SK-N-SH (cell line): ENCODE results near the gene PDE6A. TPM values are rescaled to one million over a fixed set of nuclear protein-coding genes. Genes with fewer than 3 reads are reported as not detected.

ENCODE experiments used
- CTCF ChIA-PET: fragments of 300-600, 350-600 bp; formaldehyde crosslinking; extraction: SDS; loops from one replicate; lab custom pipeline; 2021; lab: Yijun Ruan, JAX
- POLR2A ChIA-PET: fragments of 350-600 bp; sonication (Branson Sonifier 250); formaldehyde crosslinking; extraction: SDS; loops from one replicate; lab custom pipeline; 2020; ENCODE audit warnings: antibody characterized with exemption, inconsistent platforms; lab: Yijun Ruan, JAX
- DNase-seq: peaks from one replicate; pipeline ENCODE4 v3.0.0; 2012
- H2AFZ ChIP-seq: fragments of 200-600 bp; sonication (generic); 2 replicates; pipeline ENCODE4 v1.8.1; 2016; ENCODE audit warnings: antibody characterized with exemption, mild to moderate bottlenecking, low read depth
- H3F3A ChIP-seq: fragments of 200-600 bp; sonication (generic); replicated peaks from 2 replicates; pipeline ENCODE3; 2016; ENCODE audit warnings: antibody characterized with exemption, mild to moderate bottlenecking; ENCODE audit not compliant: insufficient read depth
- H3K27ac ChIP-seq, 2 experiments: fragments of 200-500 bp in 1 of 2; fragments of 200-600 bp in 1 of 2; sonication (Bioruptor generic) in 1 of 2; sonication (generic), shearing (Covaris generic) in 1 of 2; 2 replicates each; pipeline versions ENCODE4 v1.5.1 to v1.6.1; 2014 to 2016; ENCODE audit warnings: low read depth in 2 of 2, inconsistent platforms in 1 of 2, low read length in 1 of 2, mild to moderate bottlenecking in 1 of 2, mixed read lengths in 1 of 2
- H3K27me3 ChIP-seq: fragments of 200-600 bp; sonication (generic), shearing (Covaris generic); 2 replicates; pipeline ENCODE4 v1.6.1; 2016; ENCODE audit warnings: mixed run types; ENCODE audit not compliant: insufficient read depth
- H3K36me3 ChIP-seq, 2 experiments: fragments of 200-500 bp in 1 of 2; fragments of 200-600 bp in 1 of 2; sonication (Bioruptor generic) in 1 of 2; sonication (generic) in 1 of 2; replicated peaks in 1 of 2; 2 replicates each; pipeline versions ENCODE3 to v1.5.1; 2014 to 2016; ENCODE audit warnings: low read length in 1 of 2, mild to moderate bottlenecking in 1 of 2; ENCODE audit not compliant: insufficient read depth in 2 of 2, control insufficient read depth in 1 of 2
- H3K4me1 ChIP-seq, 2 experiments: fragments of 200-500 bp in 1 of 2; fragments of 200-600 bp in 1 of 2; sonication (Bioruptor generic) in 1 of 2; sonication (generic), shearing (Covaris generic) in 1 of 2; 2 replicates each; pipeline versions ENCODE4 v1.5.1 to v1.6.1; 2014 to 2016; ENCODE audit warnings: low read depth in 1 of 2, low read length in 1 of 2, mixed run types in 1 of 2; ENCODE audit not compliant: insufficient read depth in 2 of 2, control insufficient read depth in 1 of 2
- H3K4me2 ChIP-seq: fragments of 200-600 bp; sonication (generic), shearing (Covaris generic); 2 replicates; pipeline ENCODE4 v1.6.1; 2017; ENCODE audit warnings: mixed run types
- H3K4me3 ChIP-seq, 2 experiments: fragments of 200-500 bp in 1 of 2; fragments of 200-600 bp in 1 of 2; sonication (Bioruptor generic) in 1 of 2; sonication (generic), shearing (Covaris generic) in 1 of 2; 2 replicates each; pipeline versions ENCODE4 v1.5.1 to v1.8.1; 2014 to 2016; ENCODE audit warnings: low read depth in 2 of 2, inconsistent platforms in 1 of 2, low read length in 1 of 2, mild to moderate bottlenecking in 1 of 2, mixed read lengths in 1 of 2, moderate library complexity in 1 of 2
- H3K79me2 ChIP-seq: fragments of 200-600 bp; sonication (generic); 2 replicates; pipeline ENCODE4 v1.8.1; 2017; ENCODE audit warnings: mild to moderate bottlenecking; ENCODE audit not compliant: insufficient read depth
- H3K9ac ChIP-seq: fragments of 200-600 bp; sonication (generic); 2 replicates; pipeline ENCODE4 v1.6.1; 2017; ENCODE audit warnings: mixed run types
- H3K9me2 ChIP-seq: fragments of 200-600 bp; sonication (generic); 2 replicates; pipeline ENCODE4 v1.6.1; 2017; ENCODE audit warnings: mixed run types
- H3K9me3 ChIP-seq: fragments of 200-600 bp; sonication (generic); 2 replicates; pipeline ENCODE4 v1.6.1; 2017; ENCODE audit warnings: mixed run types, mild to moderate bottlenecking, moderate library complexity
- H4K20me1 ChIP-seq: fragments of 200-600 bp; sonication (generic); 2 replicates; pipeline ENCODE4 v1.6.1; 2017; ENCODE audit warnings: mild to moderate bottlenecking, mixed run types; ENCODE audit not compliant: insufficient read depth
- CHD2 ChIP-seq: fragments of 150-350 bp; IDR thresholded peaks from 2 replicates; pipeline ENCODE4 v1.6.1; 2018; ENCODE audit warnings: low read length; ENCODE audit not compliant: partially characterized antibody
- ELF1 ChIP-seq: IDR thresholded peaks from 2 replicates; pipeline ENCODE4 v1.4.0; 2012
- EP300 ChIP-seq, 2 experiments: IDR thresholded peaks; 2 replicates each; pipeline versions ENCODE4 v1.4.0 to v1.6.1; 2012; ENCODE audit warnings: borderline replicate concordance in 1 of 2, low read depth in 1 of 2, low read length in 1 of 2
- EZH2phosphoT487 ChIP-seq: fragments of 200-600 bp; sonication (generic); IDR thresholded peaks from 2 replicates; pipeline ENCODE4 v1.6.1; 2017; ENCODE audit warnings: low read depth, mixed run types, mild to moderate bottlenecking, antibody characterized with exemption, moderate library complexity, borderline replicate concordance
- FOXJ3 ChIP-seq: sonication (generic); formaldehyde crosslinking; IDR thresholded peaks from 2 replicates; pipeline ENCODE4 v1.5.1; 2020; ENCODE audit warnings: mild to moderate bottlenecking, missing genetic modification reagents
- FOXM1 ChIP-seq: IDR thresholded peaks from 2 replicates; pipeline ENCODE4 v1.4.0; 2012; ENCODE audit warnings: low read depth, mild to moderate bottlenecking
- GABPA ChIP-seq: IDR thresholded peaks from 2 replicates; pipeline ENCODE4 v1.4.0; 2012; ENCODE audit warnings: low read depth, mild to moderate bottlenecking
- JUND ChIP-seq: IDR thresholded peaks from 2 replicates; pipeline ENCODE4 v1.4.0; 2012
- NFIC ChIP-seq: IDR thresholded peaks from 2 replicates; pipeline ENCODE4 v1.4.0; 2012; ENCODE audit warnings: borderline replicate concordance
- NRF1 ChIP-seq: IDR thresholded peaks from 2 replicates; pipeline ENCODE4 v1.6.1; 2012; ENCODE audit warnings: low read depth, mild to moderate bottlenecking, low read length
- POLR2AphosphoS5 ChIP-seq: IDR thresholded peaks from 2 replicates; pipeline ENCODE4 v1.6.1; 2012; ENCODE audit warnings: low read depth, low read length
- RAD21 ChIP-seq: IDR thresholded peaks from 2 replicates; pipeline ENCODE4 v1.6.1; 2012; ENCODE audit warnings: mild to moderate bottlenecking, low read length
- RFX5 ChIP-seq: IDR thresholded peaks from 2 replicates; pipeline ENCODE4 v1.6.1; 2012; ENCODE audit warnings: mild to moderate bottlenecking, improper control_type of control experiment, low read length
- RXRA ChIP-seq: IDR thresholded peaks from 2 replicates; pipeline ENCODE4 v1.4.0; 2012; ENCODE audit warnings: low read depth, mild to moderate bottlenecking, borderline replicate concordance
- SIN3A ChIP-seq: IDR thresholded peaks from 2 replicates; pipeline ENCODE4 v1.6.1; 2012; ENCODE audit warnings: low read depth, mild to moderate bottlenecking, low read length, moderate library complexity, borderline replicate concordance
- TAF1 ChIP-seq: IDR thresholded peaks from 2 replicates; pipeline ENCODE4 v1.6.1; 2012; ENCODE audit warnings: low read depth, mild to moderate bottlenecking, low read length, moderate library complexity, borderline replicate concordance
- TCF12 ChIP-seq: IDR thresholded peaks from 2 replicates; pipeline ENCODE4 v1.4.0; 2012
- YY1 ChIP-seq: IDR thresholded peaks from 2 replicates; pipeline ENCODE4 v1.4.0; 2012; ENCODE audit warnings: low read depth, mild to moderate bottlenecking
- WGBS: methylation state at CpG from one replicate; pipeline ENCODE4 v1.1.6; 2017; ENCODE audit warnings: low lambda C conversion rate; 5-methylcytosine and 5-hydroxymethylcytosine counted together
- polyA plus RNA-seq, 3 experiments: library from polyadenylated mRNA; depleted of rRNA; stranded (reverse); fragments of >200 nt; gene quantifications; 2 replicates each; pipeline ENCODE4 v1.2.3, GENCODE V29; 2012
- TF ChIP-seq, protein P1 (sequence below): IDR thresholded peaks from 2 replicates; pipeline ENCODE4 v1.6.1; 2012; ENCODE audit warnings: mild to moderate bottlenecking, low read depth, low read length, moderate library complexity
- TF ChIP-seq, protein P2 (sequence below): fragments of 150-350 bp; IDR thresholded peaks from 2 replicates; pipeline ENCODE4 v1.6.1; 2017; ENCODE audit warnings: antibody characterized with exemption, low read length, low read depth, borderline replicate concordance

Gene PDE6A
- polyA plus RNA-seq, 1 of the 3 experiments (the other 2 are of a cell fraction): 0.05 TPM

DNA sequence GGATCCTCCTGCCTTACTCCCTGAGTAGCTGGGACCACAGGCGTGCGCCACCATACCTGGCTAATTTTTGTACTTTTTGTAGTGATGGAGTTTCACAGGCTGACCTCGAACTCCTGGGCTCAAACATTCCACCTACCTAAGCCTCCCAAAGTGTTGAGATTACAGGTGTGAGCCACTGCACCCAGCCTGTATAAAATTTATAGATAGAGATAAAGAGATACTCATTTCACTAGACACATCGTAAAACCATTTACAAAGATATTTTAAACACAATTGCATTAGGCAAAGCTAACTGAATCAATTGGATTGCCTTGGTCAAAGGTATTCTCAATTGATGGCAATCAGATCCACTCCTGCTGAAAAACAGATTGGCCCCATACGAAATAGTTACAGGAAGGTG, 52.0 kb downstream of the PDE6A start:
- Histone ChIP-seq H3K27ac (no peak overlapping the region), H3K4me2 (no peak overlapping the region), H3K4me3 (no peak overlapping the region), H4K20me1 (no peaks in the 10 kb centered on the region), H3F3A (peaks cover 8% of the 10 kb centered on the region), H3K79me2 (no peaks in the 10 kb centered on the region), H3K4me1 (peaks cover 3 to 10% of the 10 kb centered on the region in 2 experiments; a peak in 2 of 4 replicates), H3K27me3 (no peaks in the 10 kb centered on the region), H2AFZ (no peak overlapping the region), H3K36me3 (no peaks in the 10 kb centered on the region), H3K9ac (no peak overlapping the region), H3K9me2 (no peaks in the 10 kb centered on the region), H3K9me3 (no peaks in the 10 kb centered on the region)
- 84% methylated on average over 5 of the region's 5 CpGs for WGBS
- DNase-seq: no peak
- ChIA-PET CTCF (interaction anchor here (1.3 to 2.3 kb wide), 3 partner anchors 39 to 67 kb away, joined by 3 to 8 read pairs (median 6); no protein-coding TSS in a partner anchor), POLR2A (no interaction called here)
- no peak for TF ChIP-seq RXRA
- TF ChIP-seq POLR2AphosphoS5: no peak
- TF ChIP-seq CHD2: no peak
- TF ChIP-seq SIN3A: no peak
- no peak for TF ChIP-seq NFIC
- no peak for TF ChIP-seq RAD21
- TF ChIP-seq JUND: no peak
- no peak for TF ChIP-seq FOXM1
- TF ChIP-seq TAF1: no peak
- no peak for TF ChIP-seq FOXJ3 (CRISPR knock-in tag)
- TF ChIP-seq, protein P1, sequence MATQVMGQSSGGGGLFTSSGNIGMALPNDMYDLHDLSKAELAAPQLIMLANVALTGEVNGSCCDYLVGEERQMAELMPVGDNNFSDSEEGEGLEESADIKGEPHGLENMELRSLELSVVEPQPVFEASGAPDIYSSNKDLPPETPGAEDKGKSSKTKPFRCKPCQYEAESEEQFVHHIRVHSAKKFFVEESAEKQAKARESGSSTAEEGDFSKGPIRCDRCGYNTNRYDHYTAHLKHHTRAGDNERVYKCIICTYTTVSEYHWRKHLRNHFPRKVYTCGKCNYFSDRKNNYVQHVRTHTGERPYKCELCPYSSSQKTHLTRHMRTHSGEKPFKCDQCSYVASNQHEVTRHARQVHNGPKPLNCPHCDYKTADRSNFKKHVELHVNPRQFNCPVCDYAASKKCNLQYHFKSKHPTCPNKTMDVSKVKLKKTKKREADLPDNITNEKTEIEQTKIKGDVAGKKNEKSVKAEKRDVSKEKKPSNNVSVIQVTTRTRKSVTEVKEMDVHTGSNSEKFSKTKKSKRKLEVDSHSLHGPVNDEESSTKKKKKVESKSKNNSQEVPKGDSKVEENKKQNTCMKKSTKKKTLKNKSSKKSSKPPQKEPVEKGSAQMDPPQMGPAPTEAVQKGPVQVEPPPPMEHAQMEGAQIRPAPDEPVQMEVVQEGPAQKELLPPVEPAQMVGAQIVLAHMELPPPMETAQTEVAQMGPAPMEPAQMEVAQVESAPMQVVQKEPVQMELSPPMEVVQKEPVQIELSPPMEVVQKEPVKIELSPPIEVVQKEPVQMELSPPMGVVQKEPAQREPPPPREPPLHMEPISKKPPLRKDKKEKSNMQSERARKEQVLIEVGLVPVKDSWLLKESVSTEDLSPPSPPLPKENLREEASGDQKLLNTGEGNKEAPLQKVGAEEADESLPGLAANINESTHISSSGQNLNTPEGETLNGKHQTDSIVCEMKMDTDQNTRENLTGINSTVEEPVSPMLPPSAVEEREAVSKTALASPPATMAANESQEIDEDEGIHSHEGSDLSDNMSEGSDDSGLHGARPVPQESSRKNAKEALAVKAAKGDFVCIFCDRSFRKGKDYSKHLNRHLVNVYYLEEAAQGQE: no peak
- no peak for TF ChIP-seq ELF1
- TF ChIP-seq NRF1: no peak
- no peak for TF ChIP-seq YY1
- TF ChIP-seq, protein P2, sequence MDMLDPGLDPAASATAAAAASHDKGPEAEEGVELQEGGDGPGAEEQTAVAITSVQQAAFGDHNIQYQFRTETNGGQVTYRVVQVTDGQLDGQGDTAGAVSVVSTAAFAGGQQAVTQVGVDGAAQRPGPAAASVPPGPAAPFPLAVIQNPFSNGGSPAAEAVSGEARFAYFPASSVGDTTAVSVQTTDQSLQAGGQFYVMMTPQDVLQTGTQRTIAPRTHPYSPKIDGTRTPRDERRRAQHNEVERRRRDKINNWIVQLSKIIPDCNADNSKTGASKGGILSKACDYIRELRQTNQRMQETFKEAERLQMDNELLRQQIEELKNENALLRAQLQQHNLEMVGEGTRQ: no peak
- no peak for TF ChIP-seq EZH2phosphoT487
- TF ChIP-seq EP300 (IDR thresholded peaks at IDR 0.05; ENCODE audit: borderline replicate concordance in 1 of 2, low read depth in 1 of 2, low read length in 1 of 2): no peak
- TF ChIP-seq RFX5: no peak
- TF ChIP-seq GABPA: no peak
- TF ChIP-seq TCF12: no peak
